NCI-H2029 (cell line): ENCODE data around the gene UBAC2.
"Not testable (repeated sequence)": the region's sequence is repeated elsewhere in the genome, so short reads cannot be mapped to it uniquely, and the experiment has no call there.

Experiments used
- DNase-seq: peaks from one replicate; lab custom pipeline; 2025; lab: John Stamatoyannopoulos, UW

Gene UBAC2

GRCh38 chr13:99393391-99393790 is 192.7 kb downstream of the UBAC2 start:
- not testable (repeated sequence) for DNase-seq

- no peak for DNase-seq
Measured at GRCh38 chr13:99393791-99394735, 193.4 kb downstream of the UBAC2 start.

- no peak for DNase-seq
Measured at GRCh38 chr13:99395436-99395835, 194.8 kb downstream of the UBAC2 start.

- no peak for DNase-seq
Measured at GRCh38 chr13:99396446-99396845, 195.8 kb downstream of the UBAC2 start.

- no peak for DNase-seq
Measured at GRCh38 chr13:99398071-99398470, 197.4 kb downstream of the UBAC2 start.

GRCh38 chr13:99398916-99399622 is 198.4 kb downstream of the UBAC2 start:
- DNase-seq, result no peak

- DNase-seq, result no peak
Measured at GRCh38 chr13:99399623-99399974, 198.9 kb downstream of the UBAC2 start.

GRCh38 chr13:99403458-99403971 is 202.9 kb downstream of the UBAC2 start:
- DNase-seq, result no peak

GRCh38 chr13:99404005-99404755 is 203.5 kb downstream of the UBAC2 start:
- no peak for DNase-seq

GRCh38 chr13:99405966-99406365 is 205.3 kb downstream of the UBAC2 start:
- DNase-seq, result no peak

- no peak for DNase-seq
Measured at GRCh38 chr13:99406799-99407201, 206.1 kb downstream of the UBAC2 start.

GRCh38 chr13:99407906-99408702 is 207.4 kb downstream of the UBAC2 start:
- DNase-seq, result no peak

- DNase-seq, result no peak
Measured at GRCh38 chr13:99408703-99409000, 208.0 kb downstream of the UBAC2 start.

GRCh38 chr13:99409461-99410083 is 208.9 kb downstream of the UBAC2 start:
- not testable (repeated sequence) for DNase-seq

GRCh38 chr13:99410646-99411475 is 210.2 kb downstream of the UBAC2 start:
- not testable (repeated sequence) for DNase-seq

- DNase-seq, result no peak
Measured at GRCh38 chr13:99412856-99413255, 212.2 kb downstream of the UBAC2 start.

GRCh38 chr13:99414048-99414995 is 213.7 kb downstream of the UBAC2 start:
- no peak for DNase-seq

GRCh38 chr13:99415014-99415650 is 214.5 kb downstream of the UBAC2 start:
- no peak for DNase-seq
